ENCODE results near the gene CHRNA7.

The CHRNA7 gene

GRCh38 chr15:32089851-32090359 is 59.6 kb downstream of the CHRNA7 start:
- DNase-seq (ENCODE audit: low read depth in 2 of 2) = no peak

DNA sequence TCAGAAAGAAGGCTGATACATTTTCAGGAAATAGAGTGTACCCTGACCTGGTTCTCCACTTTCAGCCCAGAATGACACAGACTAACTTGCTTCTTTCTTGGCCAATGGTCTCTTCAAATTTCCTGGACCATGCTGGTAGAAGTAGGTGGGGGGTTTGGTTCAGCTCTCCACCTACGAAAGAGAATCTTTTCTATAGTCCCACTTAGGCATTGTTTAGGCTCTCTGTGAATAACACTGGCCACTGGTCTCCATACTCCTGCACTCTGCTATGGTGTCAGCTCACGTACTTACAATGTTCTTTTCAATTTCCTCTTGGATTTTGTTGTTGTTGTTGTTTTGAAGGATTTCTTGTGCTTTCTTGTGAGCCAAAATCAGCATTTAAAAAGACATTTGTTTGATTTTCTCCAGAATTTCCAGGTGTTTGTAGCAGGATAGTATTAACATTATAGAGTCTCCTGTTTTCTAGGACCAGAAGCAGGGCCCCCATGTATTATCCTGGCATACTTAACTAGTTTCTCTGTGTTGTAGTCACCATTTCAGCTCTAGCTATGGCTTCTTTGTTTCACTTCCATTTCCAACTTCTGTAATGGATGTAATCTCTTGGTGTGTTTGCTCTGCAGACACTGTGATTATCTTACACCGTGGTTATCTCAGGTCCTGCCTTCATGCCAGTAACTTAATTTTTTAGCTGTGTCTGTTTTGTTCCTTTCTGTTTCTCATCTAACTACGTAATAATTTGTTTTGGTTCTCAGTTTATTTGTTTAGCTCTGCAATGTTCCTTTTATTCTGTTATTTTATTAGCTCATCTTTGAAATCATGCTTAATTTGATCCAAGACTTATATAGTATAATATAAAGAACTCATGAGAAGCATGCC is 61.4 kb downstream of the CHRNA7 start:
- DNase-seq (ENCODE audit: low read depth in 2 of 2) = no peak

- no peak for DNase-seq (ENCODE audit: low read depth in 2 of 2)
These were observed 65.9 kb downstream of the CHRNA7 start for GRCh38 chr15:32096213-32096612.

- DNase-seq (ENCODE audit: low read depth in 2 of 2) = no peak
These were observed 66.8 kb downstream of the CHRNA7 start for GRCh38 chr15:32096916-32097617.

- no peak for DNase-seq (ENCODE audit: low read depth in 2 of 2)
These were observed 67.7 kb downstream of the CHRNA7 start for GRCh38 chr15:32098033-32098432.

- DNase-seq (ENCODE audit: low read depth in 2 of 2) = no peak
These were observed 68.9 kb downstream of the CHRNA7 start for GRCh38 chr15:32099097-32099785.

GRCh38 chr15:32099956-32100684 is 69.8 kb downstream of the CHRNA7 start:
- DNase-seq (ENCODE audit: low read depth in 2 of 2) = no peak

- no peak for DNase-seq (ENCODE audit: low read depth in 2 of 2)
These were observed 74.0 kb downstream of the CHRNA7 start for GRCh38 chr15:32104061-32104995.

DNA sequence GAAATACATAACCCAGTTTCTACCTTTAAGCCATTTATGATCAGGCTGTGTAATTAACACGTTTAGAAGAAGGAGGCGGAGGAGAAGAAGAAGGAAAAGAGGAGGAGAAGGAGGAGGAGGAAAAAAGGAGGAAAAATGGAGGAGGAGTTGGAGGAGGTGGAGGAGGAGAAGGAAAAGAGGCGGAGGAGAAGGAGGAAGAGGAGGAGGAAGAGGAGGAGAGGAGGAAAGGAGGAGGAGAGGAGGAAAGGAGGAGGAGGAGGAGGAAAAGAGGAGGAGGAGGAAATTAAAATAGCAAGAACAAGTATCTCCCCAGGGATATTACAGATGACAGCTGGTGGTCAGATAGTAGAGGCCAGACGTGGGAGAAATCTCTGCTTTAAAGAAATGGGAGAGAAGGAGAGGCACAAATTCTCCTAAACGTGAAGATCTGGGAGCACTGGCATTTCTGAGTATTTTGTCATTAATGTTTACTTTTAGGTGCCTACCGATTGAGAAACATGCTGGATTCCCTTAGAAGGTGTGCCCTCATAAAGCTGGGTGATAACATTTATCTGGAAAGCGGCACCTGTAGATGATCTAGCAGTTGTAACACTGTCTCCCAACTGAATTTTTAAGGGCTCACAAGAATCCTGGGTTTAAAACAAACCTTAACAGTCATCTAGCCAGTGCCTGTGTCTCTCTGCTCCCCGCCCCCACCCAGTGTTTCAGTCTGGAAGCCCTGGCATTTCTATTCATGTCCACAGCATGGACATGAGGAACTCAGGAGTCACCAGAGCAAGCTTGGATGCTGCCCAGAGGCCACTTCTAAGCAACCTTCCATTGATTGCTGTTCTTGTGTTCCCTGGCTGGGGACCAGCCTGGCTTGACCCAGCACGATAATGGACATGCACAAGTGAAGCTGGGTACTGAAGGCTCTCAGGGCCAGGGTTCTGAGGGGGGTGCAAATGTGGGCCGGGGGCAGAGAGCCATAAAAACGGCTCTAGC is 75.2 kb downstream of the CHRNA7 start:
- no peak for DNase-seq (ENCODE audit: low read depth in 2 of 2)

DNA sequence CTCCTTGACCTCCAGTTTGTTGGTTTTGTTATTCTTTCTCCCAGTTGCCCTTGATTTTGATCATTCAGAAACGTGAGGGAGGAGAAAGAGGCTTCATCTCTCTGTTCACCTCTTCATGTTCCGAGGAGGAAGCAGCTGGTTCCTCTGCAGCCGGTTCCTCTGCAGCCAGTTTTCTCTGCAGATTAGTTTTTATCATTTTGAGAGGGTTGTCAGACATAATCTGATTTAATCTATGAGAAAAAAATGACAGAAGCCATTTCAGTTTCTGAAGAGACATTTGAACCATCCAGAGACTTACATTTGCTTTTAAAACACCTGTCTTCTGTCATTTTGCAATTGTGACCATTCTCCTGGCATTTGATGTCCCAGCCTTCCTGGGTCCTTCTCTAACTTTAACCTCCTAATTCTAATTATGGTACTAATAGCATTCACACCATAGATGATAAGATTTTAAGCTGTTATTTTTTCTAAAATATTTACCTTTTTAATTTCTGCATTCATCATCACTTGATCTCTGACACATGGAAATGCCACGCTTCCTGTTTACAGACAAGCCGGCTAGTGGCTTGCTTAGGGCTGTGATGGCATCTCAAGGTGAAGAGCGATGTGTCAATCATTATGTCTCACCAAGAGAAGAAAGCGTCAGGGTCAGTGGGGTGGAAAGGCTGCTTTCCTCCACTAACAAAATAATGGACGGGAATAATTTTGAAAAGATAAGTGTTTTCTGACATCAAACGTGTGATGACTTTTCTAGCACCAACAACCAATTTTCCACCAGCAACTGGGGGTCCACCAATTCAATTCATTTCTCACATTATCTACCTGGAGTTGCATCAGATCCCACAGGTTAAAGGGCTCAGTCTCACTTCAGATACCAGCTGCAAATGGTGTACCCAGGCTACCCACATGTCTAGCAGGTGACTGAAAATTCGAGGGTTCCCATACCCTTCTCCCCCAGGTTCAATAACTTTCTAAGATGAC is 76.4 kb downstream of the CHRNA7 start:
- DNase-seq (ENCODE audit: low read depth in 2 of 2) = no peak

DNA sequence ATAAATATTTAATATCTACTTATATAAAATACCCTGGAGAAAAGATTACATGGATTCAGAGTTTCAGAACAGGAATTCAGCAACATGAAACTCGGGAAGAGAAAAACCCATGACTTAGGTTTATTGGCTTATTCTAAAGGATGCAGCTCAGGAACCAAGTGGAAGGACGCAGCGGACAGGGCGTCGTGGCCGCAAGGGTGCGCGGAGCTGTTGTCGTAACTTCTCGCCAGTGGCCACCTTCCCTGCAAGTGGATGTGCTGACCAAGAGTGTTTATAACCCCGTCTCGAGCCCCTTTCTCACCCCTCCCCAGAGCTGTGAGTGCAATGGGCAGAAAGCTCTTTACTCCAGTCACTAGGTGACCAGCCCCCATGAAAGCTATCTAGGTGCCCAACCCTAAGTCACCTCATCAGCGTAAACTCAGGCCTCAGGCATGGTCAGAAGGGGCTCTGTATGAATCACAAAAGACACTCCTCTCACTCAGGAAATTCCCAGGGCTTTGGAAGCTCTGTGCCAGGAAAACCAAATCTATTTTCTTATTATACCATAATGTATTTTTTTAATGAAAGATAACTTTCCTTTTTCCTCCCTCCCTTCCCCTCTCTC is 77.3 kb downstream of the CHRNA7 start:
- no peak for DNase-seq (ENCODE audit: low read depth in 2 of 2)

GRCh38 chr15:32108661-32109060 is 78.3 kb downstream of the CHRNA7 start:
- DNase-seq (ENCODE audit: low read depth in 2 of 2) = no peak

GRCh38 chr15:32112101-32112500 is 81.8 kb downstream of the CHRNA7 start:
- no peak for DNase-seq (ENCODE audit: low read depth in 2 of 2)

DNA sequence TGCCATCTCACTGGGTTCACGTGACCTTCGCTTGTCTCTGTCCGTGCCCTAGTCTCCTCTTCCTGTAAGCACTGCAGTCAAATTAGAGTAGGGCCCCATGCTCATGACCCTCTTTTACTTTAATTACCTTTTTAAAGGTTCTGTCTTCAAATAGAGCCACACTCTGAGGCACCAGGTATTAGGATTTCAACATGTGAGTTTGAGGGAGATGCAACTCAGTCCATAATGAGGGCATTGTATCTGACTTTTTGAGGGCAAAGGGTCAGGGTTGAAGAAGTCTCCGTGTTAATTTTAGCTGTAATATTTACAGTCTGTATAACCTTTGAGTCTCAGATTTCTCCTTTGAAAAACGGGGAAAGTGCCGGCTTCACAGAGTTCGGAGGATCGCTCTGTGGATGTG is 82.9 kb downstream of the CHRNA7 start:
- no peak for DNase-seq (ENCODE audit: low read depth in 2 of 2)

DNA sequence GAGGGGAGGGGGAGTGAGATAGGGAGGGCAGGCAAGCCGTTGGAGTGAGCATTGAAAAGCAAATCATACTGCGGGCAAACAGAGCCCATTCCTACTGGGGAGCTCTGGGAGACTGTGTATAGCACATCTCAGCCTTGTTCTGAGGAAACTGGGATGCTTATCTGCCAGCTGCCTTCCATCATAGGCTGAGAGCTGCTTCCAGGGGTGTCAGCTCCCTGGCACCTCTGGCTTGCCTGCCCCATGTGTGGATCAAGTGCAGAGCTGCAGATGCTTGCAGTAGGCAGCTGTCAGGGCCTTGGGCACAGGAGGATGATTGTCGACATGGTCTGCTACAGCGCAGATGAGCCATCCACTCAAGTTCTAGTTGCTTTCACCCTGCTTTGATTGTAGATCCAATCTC is 86.8 kb downstream of the CHRNA7 start:
- no peak for DNase-seq (ENCODE audit: low read depth in 2 of 2)

DNA sequence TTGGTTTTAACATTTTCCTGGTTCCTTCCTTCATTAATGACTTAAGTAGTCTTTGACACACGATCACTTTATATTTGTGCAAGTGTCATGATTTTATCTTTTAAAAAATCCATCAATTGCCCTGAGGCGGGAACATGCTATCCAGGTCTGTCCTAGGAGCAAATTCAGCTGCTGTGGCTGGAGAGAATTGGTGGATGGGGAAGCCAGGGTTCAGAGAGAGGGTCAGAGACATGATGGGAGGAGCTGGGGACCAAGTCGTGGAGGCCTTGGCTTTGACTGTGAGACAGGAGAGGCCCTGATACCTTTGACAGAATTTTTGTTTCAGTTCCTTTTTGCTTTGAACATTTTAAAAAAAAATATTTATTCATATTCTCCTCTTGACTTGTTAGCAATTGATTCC is 89.0 kb downstream of the CHRNA7 start:
- DNase-seq (ENCODE audit: low read depth in 2 of 2) = no peak

DNA sequence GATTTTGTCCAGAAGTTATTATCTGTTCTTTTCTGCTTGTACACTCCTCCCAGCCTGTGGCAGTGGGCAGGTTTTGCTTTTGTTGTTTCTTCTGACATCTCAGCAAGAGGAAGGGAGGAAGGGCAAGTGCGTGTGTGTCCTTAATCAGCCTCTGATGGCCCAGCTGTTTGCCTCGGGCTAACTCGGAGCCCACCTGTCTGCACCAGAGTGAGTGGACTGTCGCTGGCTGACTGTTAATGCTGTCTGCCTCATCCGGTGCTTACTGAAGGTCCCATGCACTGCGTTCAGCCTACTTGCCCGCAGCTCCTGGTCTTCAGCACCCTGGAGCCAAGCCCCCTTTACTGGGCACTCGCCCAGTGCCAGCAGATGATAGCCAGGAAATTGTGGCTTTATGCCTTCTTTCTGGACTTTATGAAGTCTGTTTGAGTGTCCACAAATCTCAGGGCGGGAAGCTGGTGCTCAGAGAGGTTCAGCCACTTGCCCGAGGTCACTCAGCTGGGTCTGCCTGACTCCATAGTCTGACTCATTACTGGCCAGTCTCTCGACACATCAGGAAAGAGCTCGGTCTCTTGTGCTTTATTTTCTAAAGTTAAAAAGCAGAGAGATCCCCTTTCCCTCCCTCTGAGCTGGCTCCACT is 89.5 kb downstream of the CHRNA7 start:
- no peak for DNase-seq (ENCODE audit: low read depth in 2 of 2)
